Kidney epithelial cell (primary cell): ENCODE data around the gene ANKRD34A. TPM values are rescaled to one million over a fixed set of nuclear protein-coding genes. Genes with fewer than 3 reads are reported as not detected.

ENCODE experiments used
- DNase-seq: peaks from one replicate; pipeline ENCODE4 v3.0.0-alpha.2; 2010; ENCODE audit warnings: low read depth
- H3K27me3 ChIP-seq: 2 replicates; pipeline ENCODE4 v1.6.0; 2011; ENCODE audit warnings: low read length; ENCODE audit not compliant: control insufficient read depth, insufficient read depth
- H3K36me3 ChIP-seq: 2 replicates; pipeline ENCODE4 v1.5.1; 2011; ENCODE audit warnings: low read length; ENCODE audit not compliant: control insufficient read depth, insufficient read depth
- H3K4me3 ChIP-seq: 2 replicates; pipeline ENCODE4 v1.5.1; 2011; ENCODE audit warnings: low read depth, mild to moderate bottlenecking, control low read depth, low read length
- total RNA-seq: library from RNA; depleted of rRNA; stranded (reverse); fragments of >200 nt; gene quantifications from 2 replicates; pipeline ENCODE4 v1.2.3, GENCODE V29; 2015
- TF ChIP-seq, protein P1 (sequence below): IDR thresholded peaks from 2 replicates; pipeline ENCODE4 v1.5.1; 2011; ENCODE audit warnings: mild to moderate bottlenecking, moderate library complexity, low read length, control low read depth, inconsistent platforms; ENCODE audit not compliant: insufficient read depth, poor library complexity, severe bottlenecking

The ANKRD34A gene
- total RNA-seq, 1 donor from 2014 or later = 0.46 TPM

GRCh38 chr1:145977486-145978470 lies 13.4 kb upstream of the ANKRD34A start:
- Histone ChIP-seq H3K27me3 (no peaks in the 10 kb centered on the region), H3K4me3 (no peak overlapping the region), H3K36me3 (no peaks in the 10 kb centered on the region)
- TF ChIP-seq, protein P1, sequence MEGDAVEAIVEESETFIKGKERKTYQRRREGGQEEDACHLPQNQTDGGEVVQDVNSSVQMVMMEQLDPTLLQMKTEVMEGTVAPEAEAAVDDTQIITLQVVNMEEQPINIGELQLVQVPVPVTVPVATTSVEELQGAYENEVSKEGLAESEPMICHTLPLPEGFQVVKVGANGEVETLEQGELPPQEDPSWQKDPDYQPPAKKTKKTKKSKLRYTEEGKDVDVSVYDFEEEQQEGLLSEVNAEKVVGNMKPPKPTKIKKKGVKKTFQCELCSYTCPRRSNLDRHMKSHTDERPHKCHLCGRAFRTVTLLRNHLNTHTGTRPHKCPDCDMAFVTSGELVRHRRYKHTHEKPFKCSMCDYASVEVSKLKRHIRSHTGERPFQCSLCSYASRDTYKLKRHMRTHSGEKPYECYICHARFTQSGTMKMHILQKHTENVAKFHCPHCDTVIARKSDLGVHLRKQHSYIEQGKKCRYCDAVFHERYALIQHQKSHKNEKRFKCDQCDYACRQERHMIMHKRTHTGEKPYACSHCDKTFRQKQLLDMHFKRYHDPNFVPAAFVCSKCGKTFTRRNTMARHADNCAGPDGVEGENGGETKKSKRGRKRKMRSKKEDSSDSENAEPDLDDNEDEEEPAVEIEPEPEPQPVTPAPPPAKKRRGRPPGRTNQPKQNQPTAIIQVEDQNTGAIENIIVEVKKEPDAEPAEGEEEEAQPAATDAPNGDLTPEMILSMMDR = peak; percentile 75
- no peak for DNase-seq

DNA sequence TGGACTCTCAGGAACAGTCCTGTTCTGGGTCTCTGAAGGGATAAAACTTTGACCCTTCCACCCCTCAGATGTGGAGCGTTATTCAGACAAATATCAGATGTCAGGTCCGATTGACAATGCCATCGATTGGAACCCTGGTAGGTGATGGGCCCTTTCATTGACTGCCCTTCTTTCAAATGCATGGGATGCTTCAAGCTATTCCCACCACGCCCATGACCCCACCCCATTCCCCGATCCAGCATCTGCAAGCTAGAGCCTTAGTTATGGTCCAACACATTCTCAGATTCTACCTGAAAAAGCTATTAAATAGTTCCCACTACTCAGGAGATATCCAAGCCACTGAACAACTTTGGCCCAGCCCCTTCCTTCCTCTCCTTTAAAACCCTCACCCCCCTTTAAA lies 12.6 kb upstream of the ANKRD34A start:
- no peak for DNase-seq
- Histone ChIP-seq H3K36me3 (no peaks in the 10 kb centered on the region), H3K27me3 (no peaks in the 10 kb centered on the region), H3K4me3 (no peak overlapping the region)
- TF ChIP-seq, protein P1 = no peak

GRCh38 chr1:145975216-145975615 lies 10.8 kb upstream of the ANKRD34A start:
- Histone ChIP-seq H3K27me3 (no peaks in the 10 kb centered on the region), H3K36me3 (no peaks in the 10 kb centered on the region), H3K4me3 (no peak overlapping the region)
- no peak for DNase-seq
- TF ChIP-seq, protein P1 = no peak

- Histone ChIP-seq H3K27me3 (no peaks in the 10 kb centered on the region), H3K36me3 (no peaks in the 10 kb centered on the region), H3K4me3 (no peak overlapping the region)
- DNase-seq = no peak
- TF ChIP-seq, protein P1 = no peak
Observed at GRCh38 chr1:145974721-145975120, 10.3 kb upstream of the ANKRD34A start.

- Histone ChIP-seq H3K27me3 (no peaks in the 10 kb centered on the region), H3K36me3 (no peaks in the 10 kb centered on the region), H3K4me3 (no peak overlapping the region)
- DNase-seq = no peak
- TF ChIP-seq, protein P1 = no peak
Observed at GRCh38 chr1:145972580-145972979, 8.2 kb upstream of the ANKRD34A start.
